GM19238 (cell line): Measurements from ENCODE around the gene GAGE12F.
"Not testable (repeated sequence)": the region's sequence is repeated elsewhere in the genome, so short reads cannot be mapped to it uniquely, and the experiment has no call there.

Experiments
- DNase-seq: peaks from one replicate; pipeline ENCODE4 v3.0.0; 2011; ENCODE audit warnings: low spot score; ENCODE audit not compliant: insufficient read length

The GAGE12F gene, protein sequence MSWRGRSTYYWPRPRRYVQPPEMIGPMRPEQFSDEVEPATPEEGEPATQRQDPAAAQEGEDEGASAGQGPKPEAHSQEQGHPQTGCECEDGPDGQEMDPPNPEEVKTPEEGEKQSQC

DNA sequence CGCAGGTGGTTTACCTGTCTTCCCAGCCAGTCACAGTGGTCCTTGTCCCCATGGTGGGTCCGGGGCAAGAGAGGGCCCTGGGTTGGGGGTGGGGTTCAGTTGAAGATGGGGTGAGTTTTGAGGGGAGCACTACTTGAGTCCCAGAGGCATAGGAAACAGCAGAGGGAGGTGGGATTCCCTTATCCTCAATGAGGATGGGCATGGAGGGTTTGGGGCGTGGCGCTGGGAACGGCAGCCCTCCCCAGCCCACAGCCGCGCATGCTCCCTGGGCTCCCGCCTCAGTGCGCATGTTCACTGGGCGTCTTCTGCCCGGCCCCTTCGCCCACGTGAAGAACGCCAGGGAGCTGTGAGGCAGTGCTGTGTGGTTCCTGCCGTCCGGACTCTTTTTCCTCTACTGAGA lies at the start of gene GAGE12F:
Gene GAGE12F, plus strand, starts transcription at position 301 of the 400 bp plus-strand sequence. CDS start 1,155 bp downstream, outside the sequence.
- DNase-seq: not testable (repeated sequence)

DNA sequence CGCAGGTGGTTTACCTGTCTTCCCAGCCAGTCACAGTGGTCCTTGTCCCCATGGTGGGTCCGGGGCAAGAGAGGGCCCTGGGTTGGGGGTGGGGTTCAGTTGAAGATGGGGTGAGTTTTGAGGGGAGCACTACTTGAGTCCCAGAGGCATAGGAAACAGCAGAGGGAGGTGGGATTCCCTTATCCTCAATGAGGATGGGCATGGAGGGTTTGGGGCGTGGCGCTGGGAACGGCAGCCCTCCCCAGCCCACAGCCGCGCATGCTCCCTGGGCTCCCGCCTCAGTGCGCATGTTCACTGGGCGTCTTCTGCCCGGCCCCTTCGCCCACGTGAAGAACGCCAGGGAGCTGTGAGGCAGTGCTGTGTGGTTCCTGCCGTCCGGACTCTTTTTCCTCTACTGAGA lies 28.8 kb upstream of the GAGE12F start, which contains the start of gene GAGE12C:
Gene GAGE12C, plus strand, starts transcription at position 301 of the 400 bp plus-strand sequence. CDS start 1,155 bp downstream, outside the sequence.
- not testable (repeated sequence) for DNase-seq

DNA sequence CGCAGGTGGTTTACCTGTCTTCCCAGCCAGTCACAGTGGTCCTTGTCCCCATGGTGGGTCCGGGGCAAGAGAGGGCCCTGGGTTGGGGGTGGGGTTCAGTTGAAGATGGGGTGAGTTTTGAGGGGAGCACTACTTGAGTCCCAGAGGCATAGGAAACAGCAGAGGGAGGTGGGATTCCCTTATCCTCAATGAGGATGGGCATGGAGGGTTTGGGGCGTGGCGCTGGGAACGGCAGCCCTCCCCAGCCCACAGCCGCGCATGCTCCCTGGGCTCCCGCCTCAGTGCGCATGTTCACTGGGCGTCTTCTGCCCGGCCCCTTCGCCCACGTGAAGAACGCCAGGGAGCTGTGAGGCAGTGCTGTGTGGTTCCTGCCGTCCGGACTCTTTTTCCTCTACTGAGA lies 19.2 kb upstream of the GAGE12F start, which contains the start of gene GAGE12D:
Gene GAGE12D, plus strand, starts transcription at position 301 of the 400 bp plus-strand sequence. CDS start 1,155 bp downstream, outside the sequence.
- not testable (repeated sequence) for DNase-seq

DNA sequence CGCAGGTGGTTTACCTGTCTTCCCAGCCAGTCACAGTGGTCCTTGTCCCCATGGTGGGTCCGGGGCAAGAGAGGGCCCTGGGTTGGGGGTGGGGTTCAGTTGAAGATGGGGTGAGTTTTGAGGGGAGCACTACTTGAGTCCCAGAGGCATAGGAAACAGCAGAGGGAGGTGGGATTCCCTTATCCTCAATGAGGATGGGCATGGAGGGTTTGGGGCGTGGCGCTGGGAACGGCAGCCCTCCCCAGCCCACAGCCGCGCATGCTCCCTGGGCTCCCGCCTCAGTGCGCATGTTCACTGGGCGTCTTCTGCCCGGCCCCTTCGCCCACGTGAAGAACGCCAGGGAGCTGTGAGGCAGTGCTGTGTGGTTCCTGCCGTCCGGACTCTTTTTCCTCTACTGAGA lies 9.7 kb upstream of the GAGE12F start, which contains the start of gene GAGE12E:
Gene GAGE12E, plus strand, starts transcription at position 301 of the 400 bp plus-strand sequence. CDS start 1,155 bp downstream, outside the sequence.
- not testable (repeated sequence) for DNase-seq

DNA sequence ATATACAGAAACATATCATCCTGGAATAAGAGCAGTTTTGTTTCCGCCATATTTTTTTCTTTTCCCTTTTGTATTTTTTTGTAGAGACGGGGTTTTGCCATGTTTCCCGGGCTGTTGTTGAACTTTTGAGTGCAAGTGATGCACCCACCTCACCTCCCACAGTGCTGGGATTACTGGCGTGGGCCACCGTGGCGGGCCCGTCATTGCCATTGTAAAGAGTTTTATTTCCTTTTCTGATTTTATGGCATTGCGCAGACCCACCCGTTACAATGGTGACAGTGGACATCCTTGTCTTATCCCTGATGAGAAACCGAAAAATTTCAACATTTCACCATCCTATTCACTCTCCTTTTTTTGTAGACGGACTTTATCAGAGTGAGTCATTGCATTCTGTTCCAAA lies 8.1 kb downstream of the GAGE12F start:
- not testable (repeated sequence) for DNase-seq

DNA sequence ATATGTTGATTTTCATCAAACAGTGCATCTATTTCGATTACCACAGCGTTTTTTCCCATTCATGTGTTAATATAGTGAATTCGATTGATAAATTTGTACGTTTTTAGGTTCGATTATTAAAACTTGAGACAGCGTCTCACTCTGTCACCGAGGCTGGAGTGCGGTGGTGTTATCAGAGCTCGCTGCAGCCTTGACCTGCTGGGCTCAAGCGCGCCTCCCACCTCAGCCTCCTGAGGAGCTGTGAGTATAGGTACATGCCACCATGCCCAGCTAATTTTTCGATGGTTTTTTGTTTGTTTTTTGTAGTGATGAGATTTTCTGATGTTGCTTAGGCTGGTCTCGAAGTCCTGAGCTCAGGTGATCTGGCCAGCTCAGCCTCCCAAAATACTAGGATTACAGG lies 8.5 kb downstream of the GAGE12F start:
- not testable (repeated sequence) for DNase-seq

DNA sequence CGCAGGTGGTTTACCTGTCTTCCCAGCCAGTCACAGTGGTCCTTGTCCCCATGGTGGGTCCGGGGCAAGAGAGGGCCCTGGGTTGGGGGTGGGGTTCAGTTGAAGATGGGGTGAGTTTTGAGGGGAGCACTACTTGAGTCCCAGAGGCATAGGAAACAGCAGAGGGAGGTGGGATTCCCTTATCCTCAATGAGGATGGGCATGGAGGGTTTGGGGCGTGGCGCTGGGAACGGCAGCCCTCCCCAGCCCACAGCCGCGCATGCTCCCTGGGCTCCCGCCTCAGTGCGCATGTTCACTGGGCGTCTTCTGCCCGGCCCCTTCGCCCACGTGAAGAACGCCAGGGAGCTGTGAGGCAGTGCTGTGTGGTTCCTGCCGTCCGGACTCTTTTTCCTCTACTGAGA lies 9.5 kb downstream of the GAGE12F start, which contains the start of gene GAGE12G:
Gene GAGE12G, plus strand, starts transcription at position 301 of the 400 bp plus-strand sequence. CDS start 1,155 bp downstream, outside the sequence.
- DNase-seq: not testable (repeated sequence)

DNA sequence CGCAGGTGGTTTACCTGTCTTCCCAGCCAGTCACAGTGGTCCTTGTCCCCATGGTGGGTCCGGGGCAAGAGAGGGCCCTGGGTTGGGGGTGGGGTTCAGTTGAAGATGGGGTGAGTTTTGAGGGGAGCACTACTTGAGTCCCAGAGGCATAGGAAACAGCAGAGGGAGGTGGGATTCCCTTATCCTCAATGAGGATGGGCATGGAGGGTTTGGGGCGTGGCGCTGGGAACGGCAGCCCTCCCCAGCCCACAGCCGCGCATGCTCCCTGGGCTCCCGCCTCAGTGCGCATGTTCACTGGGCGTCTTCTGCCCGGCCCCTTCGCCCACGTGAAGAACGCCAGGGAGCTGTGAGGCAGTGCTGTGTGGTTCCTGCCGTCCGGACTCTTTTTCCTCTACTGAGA lies 19.0 kb downstream of the GAGE12F start, which contains the start of gene GAGE12H:
Gene GAGE12H, plus strand, starts transcription at position 301 of the 400 bp plus-strand sequence. CDS start 1,155 bp downstream, outside the sequence.
- DNase-seq: not testable (repeated sequence)

DNA sequence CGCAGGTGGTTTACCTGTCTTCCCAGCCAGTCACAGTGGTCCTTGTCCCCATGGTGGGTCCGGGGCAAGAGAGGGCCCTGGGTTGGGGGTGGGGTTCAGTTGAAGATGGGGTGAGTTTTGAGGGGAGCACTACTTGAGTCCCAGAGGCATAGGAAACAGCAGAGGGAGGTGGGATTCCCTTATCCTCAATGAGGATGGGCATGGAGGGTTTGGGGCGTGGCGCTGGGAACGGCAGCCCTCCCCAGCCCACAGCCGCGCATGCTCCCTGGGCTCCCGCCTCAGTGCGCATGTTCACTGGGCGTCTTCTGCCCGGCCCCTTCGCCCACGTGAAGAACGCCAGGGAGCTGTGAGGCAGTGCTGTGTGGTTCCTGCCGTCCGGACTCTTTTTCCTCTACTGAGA lies 28.6 kb downstream of the GAGE12F start, which contains the start of gene GAGE2A:
Gene GAGE2A, plus strand, starts transcription at position 301 of the 400 bp plus-strand sequence. CDS start 1,155 bp downstream, outside the sequence.
- not testable (repeated sequence) for DNase-seq

DNA sequence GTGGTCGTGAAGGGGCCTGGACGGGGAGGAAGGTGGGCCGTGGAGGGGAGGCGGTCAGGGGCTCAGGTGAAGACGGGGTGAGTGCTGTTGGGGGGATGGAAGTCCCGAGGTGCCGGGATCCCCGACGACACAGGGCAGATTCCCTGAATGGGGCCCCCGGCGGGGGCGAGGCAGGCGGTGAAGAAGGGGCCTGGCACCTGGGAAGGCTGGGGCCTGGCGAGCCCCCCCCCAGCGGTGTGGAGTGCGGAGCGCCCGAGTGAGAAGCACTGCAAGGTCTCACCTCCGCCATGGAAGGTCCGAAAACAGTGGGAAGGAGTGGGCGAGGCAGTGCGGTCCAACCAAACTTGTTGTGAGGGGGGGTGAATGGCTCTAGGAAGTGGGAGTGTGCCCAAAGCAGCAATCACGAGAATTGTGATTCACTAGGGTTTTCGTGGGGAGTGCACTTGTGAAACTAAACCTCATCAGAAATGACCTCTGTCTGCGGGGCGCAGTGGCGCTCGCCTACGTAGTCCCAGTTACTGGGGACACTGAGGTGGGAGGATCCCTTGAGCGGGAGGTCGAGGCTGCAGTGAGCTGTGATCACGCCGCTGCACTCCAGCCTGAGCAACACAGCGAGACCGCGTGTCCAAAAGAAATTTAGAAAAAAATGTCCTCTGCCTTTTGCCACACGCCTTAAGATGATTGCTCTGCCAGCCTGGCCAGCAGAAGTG lies 29.3 kb downstream of the GAGE12F start:
- not testable (repeated sequence) for DNase-seq

DNA sequence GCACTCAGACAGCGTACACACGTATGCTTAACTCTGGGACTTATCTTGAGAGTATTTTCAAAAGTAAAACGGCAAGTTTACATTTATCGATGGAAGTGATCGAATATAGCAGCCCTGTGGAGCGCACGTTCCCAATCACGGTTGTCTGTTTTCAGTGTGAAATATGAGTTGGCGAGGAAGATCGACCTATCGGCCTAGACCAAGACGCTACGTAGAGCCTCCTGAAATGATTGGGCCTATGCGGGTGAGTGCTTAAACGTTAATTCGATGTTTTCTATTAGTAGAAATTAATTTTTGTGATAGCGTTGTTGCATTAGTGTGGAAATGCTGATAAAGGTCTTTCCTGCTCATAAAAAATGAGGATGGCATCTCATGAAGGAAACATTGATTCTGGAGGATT lies 29.8 kb downstream of the GAGE12F start:
- DNase-seq: not testable (repeated sequence)

DNA sequence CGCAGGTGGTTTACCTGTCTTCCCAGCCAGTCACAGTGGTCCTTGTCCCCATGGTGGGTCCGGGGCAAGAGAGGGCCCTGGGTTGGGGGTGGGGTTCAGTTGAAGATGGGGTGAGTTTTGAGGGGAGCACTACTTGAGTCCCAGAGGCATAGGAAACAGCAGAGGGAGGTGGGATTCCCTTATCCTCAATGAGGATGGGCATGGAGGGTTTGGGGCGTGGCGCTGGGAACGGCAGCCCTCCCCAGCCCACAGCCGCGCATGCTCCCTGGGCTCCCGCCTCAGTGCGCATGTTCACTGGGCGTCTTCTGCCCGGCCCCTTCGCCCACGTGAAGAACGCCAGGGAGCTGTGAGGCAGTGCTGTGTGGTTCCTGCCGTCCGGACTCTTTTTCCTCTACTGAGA lies 38.1 kb downstream of the GAGE12F start, which contains the start of gene GAGE1:
Gene GAGE1, plus strand, starts transcription at position 301 of the 400 bp plus-strand sequence. CDS start 1,155 bp downstream, outside the sequence.
- not testable (repeated sequence) for DNase-seq

DNA sequence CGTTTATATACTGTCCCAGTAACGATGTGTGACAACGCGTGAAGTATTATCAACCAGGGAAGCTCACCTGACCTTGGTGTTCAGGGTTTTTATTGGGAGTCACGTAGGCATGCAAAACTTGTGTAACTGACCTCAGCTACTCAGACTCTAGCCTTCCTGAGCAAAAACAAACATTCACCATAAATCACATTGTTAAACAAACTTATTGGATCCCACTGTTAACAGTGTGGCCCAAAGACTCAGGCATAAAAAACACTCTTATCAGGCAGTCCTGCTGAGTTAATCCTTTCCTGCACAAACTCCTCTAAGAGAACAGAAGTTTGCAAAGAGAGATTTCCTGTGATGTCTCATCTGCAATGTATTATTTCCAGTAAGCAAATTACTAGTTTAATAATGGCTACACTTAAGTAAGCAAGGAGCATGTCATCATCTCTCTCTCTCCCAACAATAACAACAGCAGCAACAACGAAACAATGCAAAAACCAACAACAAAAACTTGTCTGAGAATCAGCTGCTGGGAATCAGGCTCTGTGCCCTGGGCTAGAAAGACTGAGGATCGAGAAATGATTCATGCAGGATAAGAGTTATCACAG lies 50.2 kb downstream of the GAGE12F start:
- DNase-seq: no peak
